Stimulated activated CD8-positive, alpha-beta memory T cell treated with anti-CD3 and anti-CD28 coated beads, Interleukin-12 subunit alpha, Interleukin-12 subunit beta, amount 100 ng/mL, for 24 hours (primary cell): Measurements from ENCODE around the gene USP54.

Source experiments
- DNase-seq: peaks from one replicate; pipeline ENCODE4 v3.0.0-alpha.2; 2020; ENCODE audit errors: extremely low read depth

Gene USP54

GRCh38 chr10:73465978-73466726 is 125.0 kb downstream of the USP54 start:
- no peak for DNase-seq

GRCh38 chr10:73460897-73461296 is 130.2 kb downstream of the USP54 start:
- DNase-seq, result no peak

GRCh38 chr10:73459683-73460314 is 131.3 kb downstream of the USP54 start:
- DNase-seq, result no peak

GRCh38 chr10:73456187-73456890 is 134.8 kb downstream of the USP54 start:
- no peak for DNase-seq

GRCh38 chr10:73449113-73449512 is 142.0 kb downstream of the USP54 start:
- DNase-seq, result no peak

- DNase-seq, result no peak
Observed at GRCh38 chr10:73448384-73448783, 142.8 kb downstream of the USP54 start.
